SU-DHL-6 (cell line): Measurements from ENCODE around the gene ATP13A3.
"Not testable (repeated sequence)": the region's sequence is repeated elsewhere in the genome, so short reads cannot be mapped to it uniquely, and the experiment has no call there.

Experiments used
- EZH2phosphoT487 ChIP-seq: fragments of 200-600 bp; sonication (generic), shearing (Covaris generic); conservative IDR thresholded peaks from 2 replicates; pipeline ENCODE4 v1.6.1; 2018; ENCODE audit warnings: mild to moderate bottlenecking, antibody characterized with exemption, low read length, moderate library complexity, mixed read lengths
- TF ChIP-seq, protein P1 (sequence below): fragments of 200-600 bp; sonication (generic); IDR thresholded peaks from one replicate; pipeline ENCODE4 v1.5.1; 2017; ENCODE audit warnings: antibody characterized with exemption, mild to moderate bottlenecking, low read length, moderate library complexity; ENCODE audit not compliant: insufficient read depth, poor library complexity, severe bottlenecking

DNA sequence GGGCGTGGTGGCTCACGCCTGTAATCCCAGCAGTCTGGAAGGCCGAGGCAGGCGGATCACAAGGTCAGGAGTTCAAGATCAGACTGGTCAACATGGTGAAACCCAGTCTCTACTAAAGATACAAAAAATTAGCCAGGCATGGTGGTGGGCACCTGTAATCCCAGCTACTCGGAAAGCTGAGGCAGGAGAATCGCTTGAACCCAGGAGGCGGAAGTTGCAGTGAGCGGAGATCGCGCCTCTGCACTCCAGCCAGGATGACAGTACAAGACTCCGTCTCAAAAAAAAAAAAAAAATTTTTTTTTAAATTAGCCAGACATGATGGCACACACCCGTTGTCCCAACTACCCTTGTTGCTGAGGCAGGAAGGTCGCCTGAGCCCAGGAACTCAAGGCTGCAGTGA is 4.0 kb downstream of the ATP13A3 start:
- TF ChIP-seq, protein P1, sequence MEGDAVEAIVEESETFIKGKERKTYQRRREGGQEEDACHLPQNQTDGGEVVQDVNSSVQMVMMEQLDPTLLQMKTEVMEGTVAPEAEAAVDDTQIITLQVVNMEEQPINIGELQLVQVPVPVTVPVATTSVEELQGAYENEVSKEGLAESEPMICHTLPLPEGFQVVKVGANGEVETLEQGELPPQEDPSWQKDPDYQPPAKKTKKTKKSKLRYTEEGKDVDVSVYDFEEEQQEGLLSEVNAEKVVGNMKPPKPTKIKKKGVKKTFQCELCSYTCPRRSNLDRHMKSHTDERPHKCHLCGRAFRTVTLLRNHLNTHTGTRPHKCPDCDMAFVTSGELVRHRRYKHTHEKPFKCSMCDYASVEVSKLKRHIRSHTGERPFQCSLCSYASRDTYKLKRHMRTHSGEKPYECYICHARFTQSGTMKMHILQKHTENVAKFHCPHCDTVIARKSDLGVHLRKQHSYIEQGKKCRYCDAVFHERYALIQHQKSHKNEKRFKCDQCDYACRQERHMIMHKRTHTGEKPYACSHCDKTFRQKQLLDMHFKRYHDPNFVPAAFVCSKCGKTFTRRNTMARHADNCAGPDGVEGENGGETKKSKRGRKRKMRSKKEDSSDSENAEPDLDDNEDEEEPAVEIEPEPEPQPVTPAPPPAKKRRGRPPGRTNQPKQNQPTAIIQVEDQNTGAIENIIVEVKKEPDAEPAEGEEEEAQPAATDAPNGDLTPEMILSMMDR: not testable (repeated sequence)
- TF ChIP-seq EZH2phosphoT487: not testable (repeated sequence)
